Peyer's patch (tissue), 4 donors: ENCODE data around the gene PYGB. TPM values are rescaled to one million over a fixed set of nuclear protein-coding genes. Genes with fewer than 3 reads are reported as not detected.
A peak's percentile ranks its signal among the peaks of the same experiment; 100 is the strongest.

Source experiments
- DNase-seq, 3 donors: peaks; one replicate each; pipeline ENCODE4 v3.0.0-alpha.2; 2017 to 2019
- H3K27ac ChIP-seq, 4 donors: fragments of 200-600 bp; sonication (generic); one replicate each; pipeline ENCODE4 v1.5.1; 2016 to 2019
- H3K27me3 ChIP-seq, 2 donors: fragments of 200-600 bp; sonication (generic); one replicate each; pipeline ENCODE4 v1.5.1; 2019
- H3K36me3 ChIP-seq, 3 donors: fragments of 200-600 bp; sonication (generic); one replicate each; pipeline ENCODE4 v1.5.1; 2016 to 2019
- H3K4me1 ChIP-seq, 4 donors: fragments of 200-600 bp; sonication (generic); one replicate each; pipeline ENCODE4 v1.5.1; 2016 to 2019
- H3K4me3 ChIP-seq, 4 donors: fragments of 200-600 bp; sonication (generic); 1 replicate in 3 of 4; 2 replicates in 1 of 4; pipeline ENCODE4 v1.5.1; 2016 to 2019; ENCODE audit warnings: mild to moderate bottlenecking in 1 of 4
- H3K9me3 ChIP-seq, 4 donors: fragments of 200-600 bp; sonication (generic); one replicate each; pipeline ENCODE4 v1.5.1; 2016 to 2019; ENCODE audit warnings: mild to moderate bottlenecking in 1 of 4
- POLR2A ChIP-seq, 2 donors: fragments of 450-650 bp; IDR thresholded peaks; one replicate each; pipeline ENCODE4 v1.5.1; 2017; ENCODE audit warnings: antibody characterized with exemption in 2 of 2, mild to moderate bottlenecking in 2 of 2, moderate library complexity in 2 of 2
- total RNA-seq, 4 donors: library from RNA; depleted of rRNA; stranded (reverse); fragments of >200 nt; gene quantifications; one replicate each; pipeline ENCODE4 v1.1.0, GENCODE V29; 2016
- TF ChIP-seq, protein P1 (sequence below), 6 experiments: fragments of 450-650 bp in 4 of 6; fragments of 200-600 bp in 2 of 6; sonication (generic) in 1 of 6; IDR thresholded peaks; one replicate each; pipeline ENCODE4 v1.5.1; 2017 to 2019; ENCODE audit warnings: antibody characterized with exemption in 6 of 6, mild to moderate bottlenecking in 3 of 6, moderate library complexity in 1 of 6

PYGB gene
- total RNA-seq, 4 donors from 2014 or later = 88.3 to 154 (median 124) TPM

DNA sequence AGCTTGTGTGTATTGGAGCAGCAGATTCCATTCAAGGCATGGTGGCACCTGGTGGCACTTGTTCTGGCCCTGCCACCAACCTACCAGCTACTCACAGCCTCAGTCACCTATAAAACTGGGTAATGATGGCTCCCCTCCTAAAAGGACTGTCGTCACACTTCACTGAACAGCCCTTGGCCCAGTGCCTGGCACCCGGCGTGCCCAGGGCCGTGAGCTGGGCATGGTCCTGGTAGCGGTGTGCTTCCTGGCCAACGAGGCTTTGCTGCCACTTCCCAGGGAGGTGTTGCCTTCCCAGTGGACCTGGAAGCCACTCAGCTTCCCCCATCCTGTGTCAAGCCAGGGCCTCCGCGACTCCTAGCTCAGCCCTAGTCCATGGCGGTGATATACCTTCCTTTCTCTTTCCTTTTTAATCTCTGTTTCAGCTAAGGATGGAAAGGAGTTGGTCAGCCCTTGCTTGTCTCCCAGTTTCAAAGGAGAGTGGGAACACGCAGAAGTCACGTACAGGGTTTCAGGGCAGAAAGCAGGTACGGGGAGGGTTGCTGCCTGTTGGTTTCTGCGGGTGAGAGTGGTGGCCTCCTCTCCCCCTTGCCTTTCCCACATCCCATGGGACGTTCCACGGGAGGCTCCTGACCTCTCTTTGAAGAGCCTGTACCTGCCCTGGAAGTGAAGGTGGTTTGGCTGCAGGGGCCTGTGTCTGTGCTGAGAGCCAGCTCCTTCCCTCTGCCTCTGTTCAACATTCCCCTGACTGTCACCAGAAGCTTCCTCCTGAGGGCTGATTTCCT, 26.9 kb upstream of the PYGB start:
- Histone ChIP-seq H3K4me3 (no peak overlapping the region), H3K27ac (no peak overlapping the region), H3K36me3 (peaks cover 0 to 80% (median 0%) of the 10 kb centered on the region in 3 donors), H3K4me1 (no peaks in the 10 kb centered on the region), H3K27me3 (no peaks in the 10 kb centered on the region), H3K9me3 (no peaks in the 10 kb centered on the region)
- TF ChIP-seq, protein P1, sequence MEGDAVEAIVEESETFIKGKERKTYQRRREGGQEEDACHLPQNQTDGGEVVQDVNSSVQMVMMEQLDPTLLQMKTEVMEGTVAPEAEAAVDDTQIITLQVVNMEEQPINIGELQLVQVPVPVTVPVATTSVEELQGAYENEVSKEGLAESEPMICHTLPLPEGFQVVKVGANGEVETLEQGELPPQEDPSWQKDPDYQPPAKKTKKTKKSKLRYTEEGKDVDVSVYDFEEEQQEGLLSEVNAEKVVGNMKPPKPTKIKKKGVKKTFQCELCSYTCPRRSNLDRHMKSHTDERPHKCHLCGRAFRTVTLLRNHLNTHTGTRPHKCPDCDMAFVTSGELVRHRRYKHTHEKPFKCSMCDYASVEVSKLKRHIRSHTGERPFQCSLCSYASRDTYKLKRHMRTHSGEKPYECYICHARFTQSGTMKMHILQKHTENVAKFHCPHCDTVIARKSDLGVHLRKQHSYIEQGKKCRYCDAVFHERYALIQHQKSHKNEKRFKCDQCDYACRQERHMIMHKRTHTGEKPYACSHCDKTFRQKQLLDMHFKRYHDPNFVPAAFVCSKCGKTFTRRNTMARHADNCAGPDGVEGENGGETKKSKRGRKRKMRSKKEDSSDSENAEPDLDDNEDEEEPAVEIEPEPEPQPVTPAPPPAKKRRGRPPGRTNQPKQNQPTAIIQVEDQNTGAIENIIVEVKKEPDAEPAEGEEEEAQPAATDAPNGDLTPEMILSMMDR (IDR thresholded peaks at IDR 0.05) = no peak
- no peak for TF ChIP-seq POLR2A (IDR thresholded peaks at IDR 0.05)
- no peak for DNase-seq

DNA sequence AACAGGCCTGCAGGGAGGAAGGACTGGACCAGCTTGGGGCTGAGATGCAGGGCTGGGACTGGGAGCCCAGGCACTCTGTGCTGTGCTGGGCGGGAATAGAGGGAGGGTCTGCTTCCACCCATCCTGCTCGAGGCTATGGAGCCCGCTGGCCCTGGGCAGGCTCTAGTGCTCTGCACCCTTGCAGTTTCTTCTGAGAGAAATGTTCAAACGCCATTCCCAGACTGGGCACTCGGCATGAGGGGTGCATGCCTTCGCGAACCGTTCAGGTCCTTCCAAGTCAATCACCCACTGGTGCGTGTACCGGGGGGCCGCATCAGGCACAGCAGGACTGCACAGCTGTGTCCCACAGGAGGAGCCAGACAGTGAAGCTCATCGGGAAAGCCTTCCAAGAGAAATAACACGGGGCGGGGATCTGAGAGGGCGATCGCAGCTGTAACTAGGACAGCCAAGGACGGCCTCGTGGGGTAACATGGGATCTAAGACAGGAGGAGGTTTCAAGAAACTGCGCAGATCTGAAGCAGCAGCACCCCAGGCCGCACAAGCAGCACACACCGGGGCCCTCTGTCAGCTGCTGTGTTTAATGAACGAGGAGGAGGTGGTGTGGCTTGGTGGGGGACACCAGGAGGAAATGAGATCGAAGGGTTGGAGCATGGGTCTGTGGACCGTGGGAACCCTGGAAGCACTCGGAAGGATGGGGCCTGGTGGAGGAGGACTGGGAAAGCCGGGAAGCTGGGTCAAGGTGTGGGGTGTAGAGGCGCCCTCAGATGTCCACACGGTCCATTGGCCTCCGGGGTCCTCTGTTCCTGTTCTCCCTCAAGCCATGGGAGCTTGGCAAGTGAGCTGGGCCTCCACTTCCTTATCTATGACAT, 26.1 kb upstream of the PYGB start:
- H3K9me3 ChIP-seq = no peaks in the 10 kb centered on the region
- no peak overlapping the region for H3K27ac ChIP-seq

DNA sequence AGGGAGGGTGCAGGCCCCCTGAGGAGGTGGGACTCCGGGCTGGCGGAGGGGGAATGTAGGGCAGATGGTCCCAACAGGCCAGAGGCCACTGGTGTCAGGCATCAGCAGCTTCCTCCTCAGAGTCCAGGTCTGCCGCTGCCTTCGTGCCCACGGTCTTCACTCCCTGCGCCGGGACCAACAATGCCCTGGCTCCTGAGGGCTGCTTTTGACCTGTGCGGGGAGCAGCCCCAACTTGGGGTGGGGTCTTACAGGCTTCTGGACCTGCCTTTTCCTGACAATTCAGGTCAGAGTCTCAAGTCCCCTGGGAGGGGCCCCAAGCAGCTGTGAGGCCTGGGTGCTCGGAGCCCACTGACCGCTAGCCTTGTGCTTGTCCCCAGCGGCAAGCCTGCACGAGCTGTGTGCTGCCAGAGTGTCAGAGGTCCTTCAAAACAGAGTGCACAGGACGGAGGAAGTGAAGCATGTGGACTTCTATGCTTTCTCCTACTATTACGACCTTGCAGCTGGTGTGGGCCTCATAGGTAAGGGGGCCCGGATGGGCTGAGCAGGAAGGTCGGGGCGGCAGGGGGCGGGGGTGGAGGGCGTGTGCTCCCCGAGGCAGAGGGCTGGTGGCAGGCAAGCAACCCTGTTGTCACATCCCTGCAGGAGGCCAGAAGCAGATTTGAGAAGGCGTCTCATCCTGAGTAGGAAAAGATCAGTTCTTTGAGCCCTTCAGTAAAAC, 25.3 kb upstream of the PYGB start:
- H3K9me3 ChIP-seq = no peaks in the 10 kb centered on the region
- no peak for DNase-seq
- TF ChIP-seq, protein P1 (IDR thresholded peaks at IDR 0.05) = no peak
- no peak for TF ChIP-seq POLR2A (IDR thresholded peaks at IDR 0.05)
- peak overlapping the region in 1 of 4 donors; percentile 1 for H3K27ac ChIP-seq
- no peak overlapping the region for H3K4me3 ChIP-seq
- H3K36me3 ChIP-seq = peaks cover 0 to 68% (median 0%) of the 10 kb centered on the region in 3 donors
- no peaks in the 10 kb centered on the region for H3K27me3 ChIP-seq
- peaks cover 0 to 5% (median 0%) of the 10 kb centered on the region in 4 donors for H3K4me1 ChIP-seq

More for the DNA sequence above, 26.1 kb upstream of the PYGB start:
- TF ChIP-seq POLR2A (IDR thresholded peaks at IDR 0.05) = no peak
- TF ChIP-seq, protein P1 (IDR thresholded peaks at IDR 0.05) = no peak
- peaks cover 0 to 72% (median 0%) of the 10 kb centered on the region in 3 donors for H3K36me3 ChIP-seq
- DNase-seq = no peak
- no peaks in the 10 kb centered on the region for H3K27me3 ChIP-seq
- no peaks in the 10 kb centered on the region for H3K4me1 ChIP-seq
- no peak overlapping the region for H3K4me3 ChIP-seq

DNA sequence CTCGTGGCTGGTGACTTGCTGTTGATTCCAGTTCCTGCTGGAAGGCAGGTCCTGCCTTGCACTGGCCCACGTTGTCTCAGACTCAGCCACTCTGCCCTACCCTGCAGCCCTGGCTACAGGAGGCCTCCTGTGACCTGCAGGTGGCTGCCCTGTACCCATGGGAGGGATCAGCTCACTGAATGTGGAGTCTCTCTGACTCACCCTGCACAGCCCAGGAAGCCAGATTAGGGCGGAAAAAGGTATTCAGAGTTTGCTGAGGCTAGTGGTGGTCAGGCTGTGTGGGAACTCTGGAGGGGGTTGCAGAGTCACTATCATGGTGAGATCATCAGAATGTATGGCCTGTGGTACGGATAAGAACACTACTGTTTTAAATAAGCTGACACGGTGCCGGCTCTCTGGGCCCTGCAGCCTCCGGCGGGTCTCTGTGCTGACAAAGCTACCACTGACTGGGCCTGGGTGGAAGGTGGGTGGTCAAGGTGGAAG, 24.7 kb upstream of the PYGB start:
- peak in 1 of 3 donors; percentile 62 for DNase-seq
- peaks cover 0 to 62% (median 0%) of the 10 kb centered on the region in 3 donors for H3K36me3 ChIP-seq
- H3K4me3 ChIP-seq = no peak overlapping the region

More for the DNA sequence above, 24.7 kb upstream of the PYGB start:
- no peaks in the 10 kb centered on the region for H3K9me3 ChIP-seq
- TF ChIP-seq, protein P1 (IDR thresholded peaks at IDR 0.05) = peak in 3 of 6 experiments; percentile 16 to 25 (median 24)
- TF ChIP-seq POLR2A (IDR thresholded peaks at IDR 0.05) = no peak
- H3K27me3 ChIP-seq = no peaks in the 10 kb centered on the region
- H3K27ac ChIP-seq = peak overlapping the region in 1 of 4 donors; percentile 1
- peaks cover 0 to 6% (median 0%) of the 10 kb centered on the region in 4 donors for H3K4me1 ChIP-seq
